Measurements from ENCODE around the gene THG1L.

Gene THG1L

DNA sequence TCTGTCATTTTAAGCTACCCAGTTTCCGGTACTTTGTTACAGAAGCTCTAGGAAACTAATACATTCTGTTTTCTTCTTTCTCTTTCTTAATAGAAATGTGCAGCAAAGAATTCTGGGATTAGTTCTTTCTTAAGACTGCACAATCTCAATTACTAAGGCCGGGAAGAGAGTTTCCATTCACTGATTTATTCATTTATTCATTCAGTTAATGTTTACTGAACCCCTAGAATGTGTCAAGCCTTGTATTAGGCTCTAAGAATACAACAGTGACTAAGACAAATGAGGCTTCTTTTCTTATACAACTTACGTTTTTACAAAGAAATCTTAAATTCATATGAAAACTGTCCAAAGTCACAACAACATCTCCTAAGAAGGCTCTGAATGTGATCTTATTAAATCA is 27.5 kb upstream of the THG1L start:
- no peak for DNase-seq (ENCODE audit: low read depth)
- no peak overlapping the region for H3K4me3 ChIP-seq (ENCODE audit: low read depth, low read length)
- TF ChIP-seq, protein P1, sequence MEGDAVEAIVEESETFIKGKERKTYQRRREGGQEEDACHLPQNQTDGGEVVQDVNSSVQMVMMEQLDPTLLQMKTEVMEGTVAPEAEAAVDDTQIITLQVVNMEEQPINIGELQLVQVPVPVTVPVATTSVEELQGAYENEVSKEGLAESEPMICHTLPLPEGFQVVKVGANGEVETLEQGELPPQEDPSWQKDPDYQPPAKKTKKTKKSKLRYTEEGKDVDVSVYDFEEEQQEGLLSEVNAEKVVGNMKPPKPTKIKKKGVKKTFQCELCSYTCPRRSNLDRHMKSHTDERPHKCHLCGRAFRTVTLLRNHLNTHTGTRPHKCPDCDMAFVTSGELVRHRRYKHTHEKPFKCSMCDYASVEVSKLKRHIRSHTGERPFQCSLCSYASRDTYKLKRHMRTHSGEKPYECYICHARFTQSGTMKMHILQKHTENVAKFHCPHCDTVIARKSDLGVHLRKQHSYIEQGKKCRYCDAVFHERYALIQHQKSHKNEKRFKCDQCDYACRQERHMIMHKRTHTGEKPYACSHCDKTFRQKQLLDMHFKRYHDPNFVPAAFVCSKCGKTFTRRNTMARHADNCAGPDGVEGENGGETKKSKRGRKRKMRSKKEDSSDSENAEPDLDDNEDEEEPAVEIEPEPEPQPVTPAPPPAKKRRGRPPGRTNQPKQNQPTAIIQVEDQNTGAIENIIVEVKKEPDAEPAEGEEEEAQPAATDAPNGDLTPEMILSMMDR (IDR thresholded peaks at IDR 0.05; ENCODE audit: low read depth, low read length, missing control alignments) = no peak

DNA sequence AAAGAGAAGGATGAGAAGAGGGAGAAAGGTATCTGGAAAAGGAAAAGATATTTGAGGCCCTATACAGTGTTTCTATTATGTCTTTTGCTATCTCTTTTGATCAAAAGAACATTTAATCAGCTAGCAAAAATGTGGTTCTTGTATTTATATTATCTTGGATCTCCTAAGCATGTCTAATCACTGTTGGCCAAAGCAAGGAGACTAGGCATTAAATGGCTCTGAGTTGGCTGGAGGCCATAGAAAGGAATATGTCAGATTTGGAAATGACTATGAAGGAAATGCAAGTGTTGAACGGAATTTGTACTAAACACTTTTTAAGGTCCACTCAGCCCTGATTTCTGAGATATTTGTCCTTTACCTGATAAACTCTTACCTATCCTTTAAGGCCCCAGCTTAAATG is 22.4 kb upstream of the THG1L start:
- TF ChIP-seq, protein P1 (IDR thresholded peaks at IDR 0.05; ENCODE audit: low read depth, low read length, missing control alignments) = no peak
- H3K4me3 ChIP-seq (ENCODE audit: low read depth, low read length) = no peak overlapping the region
- DNase-seq (ENCODE audit: low read depth) = no peak

DNA sequence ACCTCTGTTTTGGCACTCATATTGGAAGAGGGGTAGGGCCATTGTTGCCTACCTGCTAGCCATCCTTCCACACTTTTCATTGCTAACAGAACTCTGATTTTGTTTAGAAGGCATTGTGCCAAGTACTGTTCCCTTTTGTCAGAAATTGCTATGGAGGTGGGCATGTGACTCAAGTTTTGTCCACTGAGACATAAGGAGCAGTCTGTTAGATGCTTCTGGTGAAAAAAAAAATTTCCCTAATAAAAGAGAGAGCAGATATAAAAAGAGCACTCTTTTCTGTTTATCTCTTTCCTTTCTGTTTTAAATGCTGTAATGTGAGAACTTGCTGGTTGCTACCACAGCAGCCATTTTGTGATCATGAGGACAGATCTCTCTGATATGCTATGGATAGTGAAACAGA is 21.9 kb upstream of the THG1L start:
- DNase-seq (ENCODE audit: low read depth) = no peak
- H3K4me3 ChIP-seq (ENCODE audit: low read depth, low read length) = no peak overlapping the region
- TF ChIP-seq, protein P1 (IDR thresholded peaks at IDR 0.05; ENCODE audit: low read depth, low read length, missing control alignments) = no peak

DNA sequence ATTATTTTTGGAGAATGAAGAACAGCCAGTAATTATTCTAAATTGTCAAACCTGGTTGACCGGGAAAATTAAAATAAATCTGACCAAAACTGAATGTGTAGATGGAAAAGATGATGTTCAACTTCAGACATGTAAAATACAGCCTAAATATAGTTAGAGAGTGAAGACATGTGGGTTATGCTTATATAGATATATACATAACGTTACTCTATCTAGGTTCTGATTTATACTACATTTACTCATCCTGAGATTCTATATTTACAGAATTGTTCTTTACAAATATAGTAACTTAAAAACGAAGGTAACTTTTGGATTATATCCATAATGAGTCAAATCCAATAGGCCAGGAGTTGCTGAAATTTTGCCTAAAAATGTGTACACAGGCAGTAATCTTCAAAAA is 20.8 kb upstream of the THG1L start:
- H3K4me3 ChIP-seq (ENCODE audit: low read depth, low read length) = no peak overlapping the region
- TF ChIP-seq, protein P1 (IDR thresholded peaks at IDR 0.05; ENCODE audit: low read depth, low read length, missing control alignments) = no peak
- DNase-seq (ENCODE audit: low read depth) = no peak

DNA sequence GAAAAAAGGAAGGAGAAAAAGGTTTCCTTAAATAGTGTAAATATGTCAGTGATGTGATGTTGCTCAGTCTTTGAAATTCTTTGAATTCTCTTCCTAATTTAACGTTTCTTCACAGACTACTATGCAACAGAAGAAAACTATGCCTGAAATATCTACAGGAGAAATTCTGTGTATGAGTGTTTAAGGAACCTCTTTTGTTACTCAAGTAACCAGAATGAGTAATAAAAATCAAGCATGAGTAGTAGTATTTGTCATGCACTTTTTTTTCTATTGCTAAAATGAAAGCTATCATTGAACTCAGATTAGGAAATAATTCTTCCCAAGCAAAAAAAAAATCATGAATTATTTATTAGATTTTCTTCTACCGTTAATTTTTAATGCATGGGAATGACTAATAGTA is 20.3 kb upstream of the THG1L start:
- DNase-seq (ENCODE audit: low read depth) = no peak
- TF ChIP-seq, protein P1 (IDR thresholded peaks at IDR 0.05; ENCODE audit: low read depth, low read length, missing control alignments) = no peak
- no peak overlapping the region for H3K4me3 ChIP-seq (ENCODE audit: low read depth, low read length)

DNA sequence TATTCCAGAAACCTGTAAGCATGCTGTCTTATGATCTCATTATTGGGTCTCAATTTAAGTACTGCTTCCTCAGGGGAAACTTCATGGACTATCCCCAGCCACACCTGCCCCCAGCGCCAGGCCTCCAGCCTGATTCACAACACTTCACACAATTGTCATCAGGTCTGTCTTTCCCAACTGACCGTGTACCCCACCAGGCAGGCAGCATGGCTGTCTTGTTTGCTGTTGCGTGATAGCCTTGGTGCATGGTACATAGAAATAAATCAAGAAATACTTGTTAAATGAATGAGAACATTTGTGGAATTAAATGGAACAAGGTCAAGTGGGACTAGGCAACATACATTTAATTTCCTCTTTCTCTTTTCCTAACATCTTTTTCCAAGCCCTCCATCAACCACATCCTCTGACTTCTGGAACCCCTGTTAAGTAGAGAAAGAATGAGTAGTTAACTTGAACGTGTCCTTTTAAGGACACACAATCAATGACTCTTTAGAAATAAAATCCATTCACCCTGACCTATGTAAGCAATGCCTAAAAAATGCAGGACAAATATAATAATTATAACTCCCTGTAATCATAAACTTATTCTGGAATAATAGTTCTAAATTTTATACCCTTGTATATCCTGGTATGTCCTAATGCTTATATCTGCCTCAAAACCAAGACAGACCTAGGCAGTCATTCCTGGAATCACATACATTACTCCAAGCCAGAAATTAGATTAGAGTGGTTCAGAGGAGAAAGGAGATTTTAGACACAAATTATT is 17.2 kb upstream of the THG1L start:
- DNase-seq (ENCODE audit: low read depth) = no peak
- TF ChIP-seq, protein P1 (IDR thresholded peaks at IDR 0.05; ENCODE audit: low read depth, low read length, missing control alignments) = no peak
- H3K4me3 ChIP-seq (ENCODE audit: low read depth, low read length) = no peak overlapping the region

DNA sequence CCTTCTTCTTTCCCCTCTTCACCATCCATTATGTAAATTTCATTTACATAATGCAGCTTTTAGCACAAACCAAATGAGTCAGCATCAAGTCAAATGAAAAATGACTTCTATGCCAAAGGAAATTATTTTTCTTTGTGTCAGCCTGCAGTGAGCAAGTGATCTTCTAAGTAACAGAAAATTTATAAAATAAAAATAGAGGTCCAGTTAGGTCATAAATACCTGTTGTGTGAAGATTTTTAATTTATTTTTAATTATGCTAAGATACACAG is 16.7 kb upstream of the THG1L start:
- TF ChIP-seq, protein P1 (IDR thresholded peaks at IDR 0.05; ENCODE audit: low read depth, low read length, missing control alignments) = no peak
- no peak overlapping the region for H3K4me3 ChIP-seq (ENCODE audit: low read depth, low read length)
- no peak for DNase-seq (ENCODE audit: low read depth)

Measured in GM12864 (cell line).